Keratinocyte (primary cell): ENCODE measurements around the gene TRIM66. TPM values are rescaled to one million over a fixed set of nuclear protein-coding genes. Genes with fewer than 3 reads are reported as not detected.
A peak's percentile ranks its signal among the peaks of the same experiment; 100 is the strongest.

ENCODE experiments used
- DNase-seq: peaks from one replicate; pipeline ENCODE4 v3.0.0-alpha.2; 2011; ENCODE audit warnings: low read depth, missing footprints, low spot score
- FAIRE-seq: peaks from 2 replicates; lab custom pipeline; 2011; peaks lifted over from hg19 to GRCh38; lab: Jason Lieb, UNC
- H2AFZ ChIP-seq: 2 replicates; pipeline ENCODE4 v1.6.0; 2012; ENCODE audit warnings: low read length, control low read depth, inconsistent platforms; ENCODE audit not compliant: control insufficient read depth
- H3K27ac ChIP-seq: 2 replicates; pipeline ENCODE4 v1.5.1; 2011; ENCODE audit warnings: low read length; ENCODE audit not compliant: control insufficient read depth, insufficient read depth
- H3K27me3 ChIP-seq: 3 replicates; pipeline ENCODE4 v1.6.0; 2011; ENCODE audit warnings: low read length; ENCODE audit not compliant: control insufficient read depth, insufficient read depth; ENCODE audit errors: extremely low read depth
- H3K36me3 ChIP-seq, 2 experiments: 2 replicates in 1 of 2; 3 replicates in 1 of 2; pipeline ENCODE4 v1.5.1; 2011; ENCODE audit warnings: low read length in 2 of 2, mild to moderate bottlenecking in 1 of 2; ENCODE audit not compliant: control insufficient read depth in 2 of 2, insufficient read depth in 2 of 2; ENCODE audit errors: extremely low read depth in 1 of 2
- H3K4me1 ChIP-seq: 3 replicates; pipeline ENCODE4 v1.5.1; 2011; ENCODE audit warnings: low read length; ENCODE audit not compliant: control insufficient read depth, insufficient read depth; ENCODE audit errors: extremely low read depth
- H3K4me2 ChIP-seq: 3 replicates; pipeline ENCODE4 v1.6.0; 2011; ENCODE audit warnings: low read depth, low read length; ENCODE audit not compliant: control insufficient read depth, insufficient read depth; ENCODE audit errors: extremely low read depth
- H3K4me3 ChIP-seq, 3 experiments: fragments of 200-600 bp in 1 of 3; sonication (generic) in 1 of 3; 2 replicates in 2 of 3; 3 replicates in 1 of 3; pipeline ENCODE4 v1.5.1; 2011 to 2016; ENCODE audit warnings: low read length in 3 of 3, mild to moderate bottlenecking in 3 of 3, control low read depth in 2 of 3, inconsistent platforms in 1 of 3, low read depth in 1 of 3, mixed read lengths in 1 of 3, mixed run types in 1 of 3, moderate library complexity in 1 of 3; ENCODE audit not compliant: control insufficient read depth in 2 of 3, insufficient read depth in 2 of 3; ENCODE audit errors: extremely low read depth in 1 of 3
- H3K79me2 ChIP-seq: 2 replicates; pipeline ENCODE4 v1.6.0; 2012; ENCODE audit warnings: low read length; ENCODE audit not compliant: control insufficient read depth, insufficient read depth
- H3K9ac ChIP-seq: 3 replicates; pipeline ENCODE4 v1.6.0; 2011; ENCODE audit warnings: low read length; ENCODE audit not compliant: control insufficient read depth, insufficient read depth; ENCODE audit errors: extremely low read depth
- H3K9me1 ChIP-seq: 3 replicates; pipeline ENCODE4 v1.6.0; 2011; ENCODE audit warnings: low read length; ENCODE audit not compliant: control insufficient read depth, insufficient read depth; ENCODE audit errors: extremely low read depth
- H3K9me3 ChIP-seq: 2 replicates; pipeline ENCODE4 v1.5.1; 2012; ENCODE audit warnings: low read depth, low read length; ENCODE audit not compliant: control insufficient read depth
- H4K20me1 ChIP-seq: 3 replicates; pipeline ENCODE4 v1.6.0; 2011; ENCODE audit warnings: low read length; ENCODE audit not compliant: control insufficient read depth, insufficient read depth; ENCODE audit errors: extremely low read depth
- EZH2 ChIP-seq: IDR thresholded peaks from one replicate; pipeline ENCODE4 v1.6.1; 2012; ENCODE audit warnings: inconsistent platforms, mild to moderate bottlenecking, low read length, moderate library complexity
- dilution Hi-C: fragments of 300-500 bp; cut with MboI; formaldehyde crosslinking; loops from one replicate; pipeline ENCODE4 v1.7.0; 2020; ENCODE audit warnings: low sequenced_read_pairs; ENCODE audit not compliant: extremely low pct_ligation_motif_present
- polyA plus RNA-seq, 5 experiments: library from polyadenylated mRNA; depleted of rRNA in 3 of 5; stranded (reverse) in 3 of 5; stranded (forward) in 1 of 5; unstranded in 1 of 5; fragments of >200 nt; gene quantifications; 1 replicate in 1 of 5; 2 replicates in 3 of 5; 3 replicates in 1 of 5; pipeline versions ENCODE4 v1.2.1 to v1.2.3, GENCODE V29; 2011 to 2012; ENCODE audit warnings: missing spikeins in 2 of 5, low read depth in 1 of 5, low replicate concordance in 1 of 5
- TF ChIP-seq, protein P1 (sequence below), 3 experiments: IDR thresholded peaks in 1 of 3; conservative IDR thresholded peaks in 1 of 3; optimal IDR thresholded peaks in 1 of 3; 2 replicates in 2 of 3; 3 replicates in 1 of 3; pipeline versions ENCODE3 to v1.5.1; 2011; ENCODE audit warnings: low read length in 3 of 3, mild to moderate bottlenecking in 3 of 3, moderate library complexity in 2 of 3, control low read depth in 1 of 3, inconsistent platforms in 1 of 3; ENCODE audit not compliant: insufficient read depth in 2 of 3; ENCODE audit errors: extremely low read depth in 1 of 3

Gene TRIM66
- polyA plus RNA-seq, 1 donor (not counting 4 experiments of a cell fraction or from before 2014, with no cell fraction given), result 5.1 TPM

DNA sequence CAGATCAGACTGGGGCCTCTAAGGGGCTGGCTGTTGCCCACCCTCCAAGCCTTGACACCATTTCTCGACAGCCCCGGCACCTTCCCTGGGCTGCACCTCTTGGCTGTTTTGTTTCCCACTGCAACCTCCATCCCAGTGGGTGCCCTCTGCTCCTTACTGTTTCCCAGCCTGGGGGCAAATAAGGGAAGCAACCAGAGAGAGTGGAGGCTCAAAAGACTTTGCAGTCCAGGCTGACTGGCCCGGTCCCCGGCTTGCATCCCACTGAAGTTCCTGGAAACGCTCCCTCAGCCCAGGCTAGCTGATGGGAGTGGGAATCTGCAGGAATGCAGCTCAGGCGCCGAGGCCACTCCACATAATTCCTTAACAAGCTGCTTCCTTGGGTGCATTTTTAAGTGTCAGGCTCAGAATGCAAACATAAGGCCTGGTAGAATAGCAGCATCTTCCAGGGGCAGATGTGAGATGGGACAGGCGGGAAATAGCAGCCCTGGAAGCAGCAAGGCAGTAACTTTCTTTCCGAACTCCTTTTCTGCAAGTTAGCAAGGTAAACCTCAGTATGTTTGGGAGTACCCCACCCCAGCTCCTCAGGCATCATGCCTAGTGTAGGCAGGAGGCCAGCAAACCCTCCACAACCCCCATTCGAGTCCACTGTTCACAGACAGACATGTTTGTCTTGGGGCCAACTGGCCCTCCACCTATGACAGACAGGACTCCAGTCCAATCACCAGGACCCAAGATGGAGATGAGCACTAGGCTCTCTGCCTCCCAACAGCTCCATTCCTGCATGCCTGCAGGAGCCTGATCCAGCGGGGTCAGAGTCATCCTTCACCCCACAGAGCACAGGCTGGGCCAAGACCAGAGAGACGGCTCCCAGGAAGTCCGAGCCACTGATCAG, 39.4 kb upstream of the TRIM66 start:
- Histone ChIP-seq H3K36me3 (peaks cover 20 to 23% of the 10 kb centered on the region in 2 experiments), H3K27me3 (no peaks in the 10 kb centered on the region), H2AFZ (no peak overlapping the region), H3K4me3 (peak overlapping the region in 1 of 3 experiments; percentile 40), H3K9ac (no peak overlapping the region), H3K27ac (peak overlapping the region; percentile 52), H3K9me1 (no peaks in the 10 kb centered on the region), H3K79me2 (no peaks in the 10 kb centered on the region), H3K9me3 (no peaks in the 10 kb centered on the region), H3K4me1 (peaks cover 54% of the 10 kb centered on the region), H4K20me1 (no peaks in the 10 kb centered on the region), H3K4me2 (peak overlapping the region; percentile 69)
- FAIRE-seq (no peak), DNase-seq (no peak)
- dilution Hi-C loops, result no loop called here
- TF ChIP-seq, protein P1, sequence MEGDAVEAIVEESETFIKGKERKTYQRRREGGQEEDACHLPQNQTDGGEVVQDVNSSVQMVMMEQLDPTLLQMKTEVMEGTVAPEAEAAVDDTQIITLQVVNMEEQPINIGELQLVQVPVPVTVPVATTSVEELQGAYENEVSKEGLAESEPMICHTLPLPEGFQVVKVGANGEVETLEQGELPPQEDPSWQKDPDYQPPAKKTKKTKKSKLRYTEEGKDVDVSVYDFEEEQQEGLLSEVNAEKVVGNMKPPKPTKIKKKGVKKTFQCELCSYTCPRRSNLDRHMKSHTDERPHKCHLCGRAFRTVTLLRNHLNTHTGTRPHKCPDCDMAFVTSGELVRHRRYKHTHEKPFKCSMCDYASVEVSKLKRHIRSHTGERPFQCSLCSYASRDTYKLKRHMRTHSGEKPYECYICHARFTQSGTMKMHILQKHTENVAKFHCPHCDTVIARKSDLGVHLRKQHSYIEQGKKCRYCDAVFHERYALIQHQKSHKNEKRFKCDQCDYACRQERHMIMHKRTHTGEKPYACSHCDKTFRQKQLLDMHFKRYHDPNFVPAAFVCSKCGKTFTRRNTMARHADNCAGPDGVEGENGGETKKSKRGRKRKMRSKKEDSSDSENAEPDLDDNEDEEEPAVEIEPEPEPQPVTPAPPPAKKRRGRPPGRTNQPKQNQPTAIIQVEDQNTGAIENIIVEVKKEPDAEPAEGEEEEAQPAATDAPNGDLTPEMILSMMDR (optimal IDR thresholded peaks at IDR 0.05 in 1 of 3, IDR thresholded peaks at IDR 0.05 in 1 of 3, conservative IDR thresholded peaks at IDR 0.05 in 1 of 3; ENCODE audit: extremely low read depth in 1 of 3, insufficient read depth in 2 of 3, low read length in 3 of 3), result no peak
- TF ChIP-seq EZH2, result no peak

DNA sequence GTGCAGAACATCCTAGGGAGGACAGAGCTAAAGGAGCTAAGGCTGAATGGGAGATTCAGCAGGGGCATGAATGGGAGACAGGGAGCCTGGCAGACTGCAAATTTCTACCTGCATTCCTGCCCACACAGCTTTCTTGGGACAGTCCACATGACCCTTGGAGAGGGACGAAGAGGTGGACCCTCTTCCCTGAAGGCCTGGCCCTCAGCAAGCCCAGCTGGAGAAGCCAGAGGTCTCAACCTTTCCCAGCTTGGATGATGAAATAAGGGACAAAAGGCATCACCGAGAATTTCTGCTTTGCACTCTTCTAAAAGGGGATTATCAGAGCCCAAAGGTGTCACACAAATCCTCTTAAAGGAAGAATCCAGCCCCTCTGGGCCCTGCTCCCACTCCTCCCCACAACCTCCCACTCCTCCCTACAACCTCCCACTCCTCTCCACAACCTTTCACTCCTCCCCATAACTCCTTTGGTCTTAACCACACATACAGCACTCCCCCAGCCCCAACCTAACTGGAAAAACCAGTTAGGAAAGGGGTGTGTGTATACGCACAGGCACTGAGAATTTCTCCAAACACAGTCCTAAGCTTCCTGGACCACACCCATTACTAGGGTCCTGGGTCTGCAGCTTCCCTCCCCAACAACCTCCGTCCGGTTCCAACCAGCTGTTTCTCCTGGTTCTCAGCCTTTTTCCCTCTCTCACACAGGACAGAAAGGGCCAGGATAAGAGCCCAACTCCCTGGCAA, 38.6 kb upstream of the TRIM66 start:
- Histone ChIP-seq H3K4me1 (peaks cover 54% of the 10 kb centered on the region), H3K79me2 (no peaks in the 10 kb centered on the region), H4K20me1 (no peaks in the 10 kb centered on the region), H3K9me3 (no peaks in the 10 kb centered on the region), H3K9ac (peak overlapping the region; percentile 1), H3K4me3 (peak overlapping the region in 1 of 3 experiments; percentile 40), H3K27me3 (no peaks in the 10 kb centered on the region), H2AFZ (no peak overlapping the region), H3K36me3 (peaks cover 17 to 22% of the 10 kb centered on the region in 2 experiments), H3K4me2 (peak overlapping the region; percentile 69), H3K27ac (peak overlapping the region; percentile 52), H3K9me1 (no peaks in the 10 kb centered on the region)
- dilution Hi-C loops, result no loop called here
- FAIRE-seq, result peak; percentile 83
- TF ChIP-seq, protein P1 (optimal IDR thresholded peaks at IDR 0.05 in 1 of 3, IDR thresholded peaks at IDR 0.05 in 1 of 3, conservative IDR thresholded peaks at IDR 0.05 in 1 of 3; ENCODE audit: extremely low read depth in 1 of 3, insufficient read depth in 2 of 3, low read length in 3 of 3), result no peak
- no peak for TF ChIP-seq EZH2
- no peak for DNase-seq
